HEK293T (cell line): ENCODE data around the gene SFT2D2.
A peak's percentile ranks its signal among the peaks of the same experiment; 100 is the strongest.
"Not testable (repeated sequence)": the region's sequence is repeated elsewhere in the genome, so short reads cannot be mapped to it uniquely, and the experiment has no call there.

Experiments
- CTCF ChIA-PET: fragments of 350-600 bp; formaldehyde crosslinking; extraction: SDS; loops from one replicate; lab custom pipeline; 2021; ENCODE audit warnings: antibody characterized with exemption, inconsistent platforms; lab: Yijun Ruan, JAX
- POLR2A ChIA-PET: fragments of 350-600 bp; formaldehyde crosslinking; extraction: SDS; loops from one replicate; lab custom pipeline; 2020; ENCODE audit warnings: antibody characterized with exemption, inconsistent platforms; lab: Yijun Ruan, JAX
- DNase-seq: peaks from one replicate; pipeline ENCODE4 v3.0.0; 2012; ENCODE audit warnings: mixed read lengths; ENCODE audit errors: extremely low spot score
- ARNT ChIP-seq: fragments of 450-650 bp; IDR thresholded peaks from 2 replicates; pipeline ENCODE4 v1.6.1; 2017; ENCODE audit warnings: mild to moderate bottlenecking
- BHLHE40 ChIP-seq: fragments of 450-650 bp; IDR thresholded peaks from 2 replicates; pipeline ENCODE4 v1.6.1; 2016; ENCODE audit warnings: mild to moderate bottlenecking, moderate library complexity, borderline replicate concordance
- CTBP1 ChIP-seq: fragments of 450-650 bp; IDR thresholded peaks from 2 replicates; pipeline ENCODE4 v1.6.1; 2016; ENCODE audit warnings: borderline replicate concordance
- ELF4 ChIP-seq: fragments of 450-650 bp; IDR thresholded peaks from 2 replicates; pipeline ENCODE4 v1.6.1; 2017; ENCODE audit warnings: antibody characterized with exemption
- FOXA1 ChIP-seq: fragments of 450-650 bp; IDR thresholded peaks from 2 replicates; pipeline ENCODE4 v1.6.1; 2016; ENCODE audit warnings: mild to moderate bottlenecking
- FOXK2 ChIP-seq: fragments of 450-650 bp; IDR thresholded peaks from 2 replicates; pipeline ENCODE4 v1.6.1; 2016; ENCODE audit warnings: mild to moderate bottlenecking
- FOXM1 ChIP-seq: fragments of 450-650 bp; IDR thresholded peaks from 2 replicates; pipeline ENCODE4 v1.6.1; 2017; ENCODE audit warnings: mild to moderate bottlenecking, borderline replicate concordance
- HDGF ChIP-seq: fragments of 450-650 bp; IDR thresholded peaks from 2 replicates; pipeline ENCODE4 v1.6.1; 2017; ENCODE audit warnings: antibody characterized with exemption, borderline replicate concordance
- L3MBTL2 ChIP-seq: fragments of 450-650 bp; conservative IDR thresholded peaks from 2 replicates; pipeline ENCODE4 v1.6.1; 2016; ENCODE audit warnings: mild to moderate bottlenecking
- LEF1 ChIP-seq: fragments of 450-650 bp; IDR thresholded peaks from 2 replicates; pipeline ENCODE4 v1.6.1; 2017; ENCODE audit warnings: mild to moderate bottlenecking, borderline replicate concordance
- NFRKB ChIP-seq: fragments of 450-650 bp; IDR thresholded peaks from 2 replicates; pipeline ENCODE4 v1.6.1; 2016; ENCODE audit warnings: mild to moderate bottlenecking, moderate library complexity
- PKNOX1 ChIP-seq: fragments of 450-650 bp; IDR thresholded peaks from 2 replicates; pipeline ENCODE4 v1.6.1; 2016
- SP1 ChIP-seq: fragments of 450-650 bp; IDR thresholded peaks from 2 replicates; pipeline ENCODE4 v1.6.1; 2017
- SUZ12 ChIP-seq: fragments of 450-650 bp; IDR thresholded peaks from 2 replicates; pipeline ENCODE4 v1.6.1; 2016; ENCODE audit warnings: mild to moderate bottlenecking
- TARDBP ChIP-seq: fragments of 450-650 bp; IDR thresholded peaks from 2 replicates; pipeline ENCODE4 v1.6.1; 2016
- ZNF384 ChIP-seq: fragments of 450-650 bp; IDR thresholded peaks from 2 replicates; pipeline ENCODE4 v1.6.1; 2016

The SFT2D2 gene

GRCh38 chr1:168180148-168180524 lies 45.7 kb upstream of the SFT2D2 start:
- no peak for DNase-seq
- no peak for TF ChIP-seq ZNF384
- TF ChIP-seq TARDBP: no peak
- no peak for TF ChIP-seq SP1
- TF ChIP-seq ELF4: no peak
- no peak for TF ChIP-seq FOXM1
- no peak for TF ChIP-seq HDGF
- TF ChIP-seq NFRKB: no peak
- ChIA-PET POLR2A (no interaction called here), CTCF (interaction anchor here (0.9 to 1.1 kb wide), 3 partner anchors 10 to 46 kb away, joined by 3 read pairs; partner anchors contain the start of gene SFT2D2)

GRCh38 chr1:168181063-168181720 lies 44.6 kb upstream of the SFT2D2 start:
- CTCF ChIA-PET: interaction anchor here (1.1 kb wide), 1 partner anchor 45 kb away, joined by 3 read pairs; the partner anchor contains the start of gene SFT2D2
- DNase-seq, POLR2A ChIA-PET: not testable (repeated sequence)
- peak; percentile 89 for TF ChIP-seq ELF4

DNA sequence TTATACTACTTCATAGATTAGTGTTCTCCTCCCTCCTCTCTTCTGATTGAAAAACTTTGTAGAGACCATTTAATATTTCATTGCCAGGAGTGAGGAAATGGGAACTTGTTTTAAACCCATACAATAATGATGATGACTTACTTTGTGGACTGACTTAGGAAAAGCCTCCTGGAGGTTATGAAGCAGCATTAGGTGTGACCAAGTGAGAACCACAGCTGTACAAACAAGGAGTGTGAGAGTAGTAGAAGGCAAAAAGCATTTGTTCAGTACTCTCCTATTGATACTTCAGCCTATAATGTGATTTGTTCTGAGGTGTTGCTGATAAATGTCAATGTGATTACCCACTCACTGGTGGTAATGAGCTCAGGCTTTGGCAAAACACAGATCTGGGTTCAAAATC lies 38.6 kb upstream of the SFT2D2 start:
- CTCF ChIA-PET: interaction anchor here (2.3 kb wide), 1 partner anchor 8 kb away, joined by 6 read pairs; the partner anchor contains the start of gene TIPRL
- DNase-seq: no peak
- POLR2A ChIA-PET: no interaction called here
- TF ChIP-seq ARNT: no peak
- no peak for TF ChIP-seq ELF4
- TF ChIP-seq L3MBTL2: no peak
- no peak for TF ChIP-seq ZNF384

- no peak for TF ChIP-seq FOXM1
- DNase-seq: no peak
- ChIA-PET POLR2A (no interaction called here), CTCF (interaction anchor here (1.6 kb wide), 1 partner anchor 10 kb away, joined by 3 read pairs; no protein-coding TSS in a partner anchor)
Observed at GRCh38 chr1:168190403-168190802, 35.4 kb upstream of the SFT2D2 start.

DNA sequence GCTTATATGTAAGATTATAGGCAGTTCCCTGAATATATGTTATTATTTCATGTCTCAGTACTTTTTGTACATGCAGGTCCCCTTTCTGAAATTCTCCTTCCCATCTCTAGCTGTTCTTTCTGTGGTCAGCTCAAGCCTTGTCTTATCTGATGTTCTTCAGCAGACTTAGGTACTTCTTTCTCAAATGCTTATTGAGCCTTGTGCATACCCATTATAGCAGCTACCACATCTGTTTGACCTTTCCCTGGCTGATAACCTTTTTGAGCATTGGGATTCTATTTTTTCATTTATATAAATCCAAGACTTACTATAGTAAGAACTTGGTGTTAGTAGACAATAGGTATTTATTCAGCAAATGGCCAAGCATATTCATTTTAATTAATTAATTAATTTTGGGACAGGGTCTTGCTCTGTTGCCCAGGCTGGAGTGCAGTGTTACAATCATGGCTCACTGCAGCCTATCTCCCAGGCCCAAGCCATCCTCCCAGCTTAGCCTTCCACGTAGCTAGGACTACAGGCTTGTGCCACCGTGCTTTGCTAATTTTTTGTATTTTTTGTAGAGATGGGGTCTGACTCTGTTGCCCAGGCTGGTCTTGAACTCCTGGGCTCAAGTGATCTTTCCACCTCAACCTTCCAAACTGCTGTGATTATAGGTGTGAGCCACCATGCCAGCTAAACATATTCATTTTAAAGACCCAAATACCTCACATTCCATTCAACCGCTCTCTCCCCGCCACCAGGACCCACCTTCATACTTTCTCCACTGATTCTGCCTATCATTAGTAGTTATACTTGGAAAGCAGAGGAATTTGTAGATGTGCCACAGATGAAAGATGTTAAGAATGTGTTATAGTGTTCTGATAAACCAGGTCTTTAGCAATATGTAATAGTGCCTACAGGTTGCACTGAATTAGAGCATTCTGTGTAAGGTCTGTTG lies 30.3 kb upstream of the SFT2D2 start:
- ChIA-PET POLR2A (no interaction called here), CTCF (interaction anchor here (0.7 kb wide), 1 partner anchor 830 kb away, joined by 3 read pairs; no protein-coding TSS in a partner anchor)
- DNase-seq: no peak
- no peak for TF ChIP-seq SP1
- TF ChIP-seq FOXK2: no peak
- no peak for TF ChIP-seq ZNF384
- no peak for TF ChIP-seq FOXM1
- TF ChIP-seq ELF4: no peak
- no peak for TF ChIP-seq SUZ12
- no peak for TF ChIP-seq NFRKB
- no peak for TF ChIP-seq BHLHE40
- TF ChIP-seq ARNT: no peak
- no peak for TF ChIP-seq TARDBP
- TF ChIP-seq LEF1: no peak
- TF ChIP-seq HDGF: no peak
- no peak for TF ChIP-seq CTBP1
- no peak for TF ChIP-seq PKNOX1
- TF ChIP-seq FOXA1: no peak
- TF ChIP-seq L3MBTL2: no peak

DNA sequence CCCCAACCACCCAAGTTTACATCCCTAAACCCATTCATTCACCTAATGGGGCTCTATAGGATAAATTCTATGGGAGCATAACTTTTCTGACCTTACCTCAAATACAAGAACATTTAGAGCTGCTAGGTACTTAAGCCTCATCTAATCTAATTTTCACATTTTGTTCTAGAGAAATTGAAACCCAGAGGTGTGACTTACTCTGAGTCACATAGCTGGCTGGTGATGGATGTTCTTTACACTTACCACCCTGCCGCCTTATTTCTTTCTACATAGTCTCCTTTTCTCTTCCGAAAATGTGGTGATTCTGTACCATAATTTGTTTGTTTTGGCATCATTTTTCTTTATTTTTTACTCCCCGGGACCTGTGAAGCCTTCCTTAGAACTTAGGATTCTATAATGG lies 26.7 kb upstream of the SFT2D2 start:
- DNase-seq: no peak
- ChIA-PET POLR2A (no interaction called here), CTCF (no interaction called here)
- TF ChIP-seq ZNF384 (no peak), PKNOX1 (no peak), TARDBP (no peak), NFRKB (no peak), FOXM1 (no peak), ARNT (no peak), FOXA1 (no peak), L3MBTL2 (no peak)

- TF ChIP-seq L3MBTL2: no peak
- TF ChIP-seq SUZ12: no peak
- TF ChIP-seq LEF1: no peak
- TF ChIP-seq FOXM1: no peak
- no peak for TF ChIP-seq SP1
- TF ChIP-seq NFRKB: no peak
- TF ChIP-seq PKNOX1: no peak
- no peak for TF ChIP-seq BHLHE40
- TF ChIP-seq ZNF384: no peak
- no peak for TF ChIP-seq FOXA1
- no peak for TF ChIP-seq HDGF
- no peak for TF ChIP-seq TARDBP
- no peak for TF ChIP-seq ARNT
- TF ChIP-seq CTBP1: no peak
- CTCF ChIA-PET: no interaction called here
- DNase-seq: no peak
- POLR2A ChIA-PET: no interaction called here
Observed at GRCh38 chr1:168202941-168203654, 22.7 kb upstream of the SFT2D2 start.
